ENCODE data around the gene GLE1.

GLE1 gene

DNA sequence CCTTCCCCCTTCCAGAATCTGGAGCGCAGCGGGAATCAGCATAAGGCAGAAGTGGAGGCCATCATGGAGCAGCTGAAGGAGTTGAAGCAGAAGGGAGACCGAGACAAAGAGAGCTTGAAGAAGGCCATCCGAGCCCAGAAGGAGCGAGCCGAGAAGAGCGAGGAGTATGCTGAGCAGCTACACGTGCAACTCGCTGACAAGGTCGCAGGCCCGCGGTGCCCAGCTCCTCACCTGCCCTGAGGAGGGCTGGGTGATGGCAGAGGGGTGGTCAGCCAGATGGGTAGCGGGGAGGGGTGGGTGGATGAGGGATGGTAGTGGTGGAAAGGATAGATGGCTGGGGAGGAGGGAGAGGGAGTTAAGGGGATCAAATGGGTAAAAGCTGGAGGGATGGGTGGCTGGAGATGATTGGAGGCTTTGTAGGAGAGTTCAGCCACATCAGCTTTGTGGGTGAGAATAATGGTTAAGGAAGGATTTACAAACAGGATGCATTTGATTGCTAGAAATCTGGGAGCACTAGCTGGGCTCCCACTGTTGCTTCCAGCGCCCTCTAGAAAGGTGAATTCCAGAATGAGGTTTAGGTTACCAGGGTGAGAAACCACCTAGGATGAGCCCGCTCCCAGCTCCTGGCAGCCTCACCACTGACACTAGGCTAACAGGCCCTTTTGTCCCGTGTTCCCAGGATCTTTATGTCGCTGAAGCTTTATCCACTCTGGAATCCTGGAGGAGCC is 19.7 kb upstream of the GLE1 start:
- H3K4me3 ChIP-seq (ENCODE audit: low read depth, low read length, poor library complexity, severe bottlenecking): no peak overlapping the region
- no peaks in the 10 kb centered on the region for H3K9me3 ChIP-seq (ENCODE audit: low read length)
- no peak for TF ChIP-seq EZH2 (IDR thresholded peaks at IDR 0.05; ENCODE audit: borderline replicate concordance, low read length)
- TF ChIP-seq, protein P1, sequence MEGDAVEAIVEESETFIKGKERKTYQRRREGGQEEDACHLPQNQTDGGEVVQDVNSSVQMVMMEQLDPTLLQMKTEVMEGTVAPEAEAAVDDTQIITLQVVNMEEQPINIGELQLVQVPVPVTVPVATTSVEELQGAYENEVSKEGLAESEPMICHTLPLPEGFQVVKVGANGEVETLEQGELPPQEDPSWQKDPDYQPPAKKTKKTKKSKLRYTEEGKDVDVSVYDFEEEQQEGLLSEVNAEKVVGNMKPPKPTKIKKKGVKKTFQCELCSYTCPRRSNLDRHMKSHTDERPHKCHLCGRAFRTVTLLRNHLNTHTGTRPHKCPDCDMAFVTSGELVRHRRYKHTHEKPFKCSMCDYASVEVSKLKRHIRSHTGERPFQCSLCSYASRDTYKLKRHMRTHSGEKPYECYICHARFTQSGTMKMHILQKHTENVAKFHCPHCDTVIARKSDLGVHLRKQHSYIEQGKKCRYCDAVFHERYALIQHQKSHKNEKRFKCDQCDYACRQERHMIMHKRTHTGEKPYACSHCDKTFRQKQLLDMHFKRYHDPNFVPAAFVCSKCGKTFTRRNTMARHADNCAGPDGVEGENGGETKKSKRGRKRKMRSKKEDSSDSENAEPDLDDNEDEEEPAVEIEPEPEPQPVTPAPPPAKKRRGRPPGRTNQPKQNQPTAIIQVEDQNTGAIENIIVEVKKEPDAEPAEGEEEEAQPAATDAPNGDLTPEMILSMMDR (IDR thresholded peaks at IDR 0.05; ENCODE audit: low read length): no peak
- peaks cover 85% of the 10 kb centered on the region for H3K36me3 ChIP-seq (ENCODE audit: insufficient read depth, low read length)
- no peak overlapping the region for H2AFZ ChIP-seq (ENCODE audit: low read length)
- H3K9me2 ChIP-seq (ENCODE audit: low read depth, low read length): no peaks in the 10 kb centered on the region
- H4K20me1 ChIP-seq (ENCODE audit: insufficient read depth, low read length): no peaks in the 10 kb centered on the region
- H3K79me2 ChIP-seq (ENCODE audit: insufficient read depth, low read length): no peaks in the 10 kb centered on the region
- H3K4me1 ChIP-seq (ENCODE audit: insufficient read depth, low read length, severe bottlenecking): no peaks in the 10 kb centered on the region
- H3K27me3 ChIP-seq (ENCODE audit: insufficient read depth, low read length): no peaks in the 10 kb centered on the region
- H3K27ac ChIP-seq (ENCODE audit: low read depth, low read length, poor library complexity, severe bottlenecking): no peak overlapping the region
- H3F3A ChIP-seq (ENCODE audit: insufficient read depth, low read length): no peaks in the 10 kb centered on the region
- H3K9ac ChIP-seq (ENCODE audit: low read length): no peak overlapping the region
- H3K4me2 ChIP-seq (ENCODE audit: low read length): no peak overlapping the region

DNA sequence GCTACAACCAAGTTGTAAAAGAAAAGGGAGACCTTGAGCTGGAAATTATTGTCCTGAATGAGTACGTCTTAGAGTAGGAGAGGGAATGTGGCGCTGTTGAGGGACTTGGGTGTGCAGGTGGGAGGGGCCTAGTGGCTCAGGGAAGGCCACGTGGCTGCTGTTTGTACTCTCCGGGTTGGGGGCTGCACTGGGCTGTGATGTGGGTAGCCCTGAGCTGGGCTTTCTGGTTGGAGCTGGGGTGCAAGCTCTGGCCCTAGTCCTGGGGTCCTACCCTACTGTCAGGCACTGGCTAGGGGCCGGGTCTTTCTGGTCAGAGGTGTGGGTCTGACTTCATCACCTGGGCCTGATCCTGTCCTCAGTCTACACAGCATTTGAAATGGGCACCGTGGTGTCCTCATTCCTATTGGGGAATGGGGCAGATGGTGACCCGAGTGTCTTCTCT is 19.1 kb upstream of the GLE1 start:
- H3K9me2 ChIP-seq (ENCODE audit: low read depth, low read length): no peaks in the 10 kb centered on the region
- no peaks in the 10 kb centered on the region for H3K27me3 ChIP-seq (ENCODE audit: insufficient read depth, low read length)
- no peak overlapping the region for H2AFZ ChIP-seq (ENCODE audit: low read length)
- no peak overlapping the region for H3K27ac ChIP-seq (ENCODE audit: low read depth, low read length, poor library complexity, severe bottlenecking)
- no peak for TF ChIP-seq EZH2 (IDR thresholded peaks at IDR 0.05; ENCODE audit: borderline replicate concordance, low read length)
- TF ChIP-seq, protein P1 (IDR thresholded peaks at IDR 0.05; ENCODE audit: low read length): no peak
- H3K4me2 ChIP-seq (ENCODE audit: low read length): no peak overlapping the region
- no peaks in the 10 kb centered on the region for H3K9me3 ChIP-seq (ENCODE audit: low read length)
- H3K36me3 ChIP-seq (ENCODE audit: insufficient read depth, low read length): peaks cover 85% of the 10 kb centered on the region
- H3K79me2 ChIP-seq (ENCODE audit: insufficient read depth, low read length): no peaks in the 10 kb centered on the region
- H3K4me1 ChIP-seq (ENCODE audit: insufficient read depth, low read length, severe bottlenecking): no peaks in the 10 kb centered on the region
- H4K20me1 ChIP-seq (ENCODE audit: insufficient read depth, low read length): no peaks in the 10 kb centered on the region
- no peak overlapping the region for H3K9ac ChIP-seq (ENCODE audit: low read length)
- no peaks in the 10 kb centered on the region for H3F3A ChIP-seq (ENCODE audit: insufficient read depth, low read length)
- no peak overlapping the region for H3K4me3 ChIP-seq (ENCODE audit: low read depth, low read length, poor library complexity, severe bottlenecking)

DNA sequence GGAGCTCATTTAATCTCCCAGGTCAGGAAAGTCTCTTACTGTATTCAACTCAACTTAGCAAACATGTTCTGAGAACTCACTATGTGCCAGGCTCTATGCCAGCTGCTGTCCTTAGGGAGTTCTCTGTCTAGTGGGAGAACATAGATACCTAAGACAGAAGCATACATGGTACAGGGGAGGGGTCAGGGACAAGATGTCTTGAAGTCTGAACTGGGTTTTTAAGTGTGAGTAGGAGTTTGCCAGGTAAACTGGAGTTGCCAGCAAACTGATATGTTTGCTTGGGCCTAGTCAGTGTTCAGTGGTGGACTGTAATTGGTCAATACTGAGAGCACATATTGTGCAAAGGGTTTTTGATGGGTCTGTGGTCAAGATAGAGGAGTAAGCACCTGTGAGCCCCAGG is 18.3 kb upstream of the GLE1 start:
- no peak overlapping the region for H2AFZ ChIP-seq (ENCODE audit: low read length)
- no peak overlapping the region for H3K4me2 ChIP-seq (ENCODE audit: low read length)
- H3K9me2 ChIP-seq (ENCODE audit: low read depth, low read length): no peaks in the 10 kb centered on the region
- H3K27me3 ChIP-seq (ENCODE audit: insufficient read depth, low read length): no peaks in the 10 kb centered on the region
- peaks cover 82% of the 10 kb centered on the region for H3K36me3 ChIP-seq (ENCODE audit: insufficient read depth, low read length)
- no peak overlapping the region for H3K9ac ChIP-seq (ENCODE audit: low read length)
- no peaks in the 10 kb centered on the region for H4K20me1 ChIP-seq (ENCODE audit: insufficient read depth, low read length)
- H3K4me1 ChIP-seq (ENCODE audit: insufficient read depth, low read length, severe bottlenecking): no peaks in the 10 kb centered on the region
- TF ChIP-seq, protein P1 (IDR thresholded peaks at IDR 0.05; ENCODE audit: low read length): no peak
- no peak for TF ChIP-seq EZH2 (IDR thresholded peaks at IDR 0.05; ENCODE audit: borderline replicate concordance, low read length)
- no peak overlapping the region for H3K27ac ChIP-seq (ENCODE audit: low read depth, low read length, poor library complexity, severe bottlenecking)
- H3K9me3 ChIP-seq (ENCODE audit: low read length): no peaks in the 10 kb centered on the region
- H3K4me3 ChIP-seq (ENCODE audit: low read depth, low read length, poor library complexity, severe bottlenecking): no peak overlapping the region
- H3K79me2 ChIP-seq (ENCODE audit: insufficient read depth, low read length): no peaks in the 10 kb centered on the region
- no peaks in the 10 kb centered on the region for H3F3A ChIP-seq (ENCODE audit: insufficient read depth, low read length)

All from OCI-LY1 (cell line).